WI38 (cell line): ENCODE results near the gene PLXNC1.

ENCODE experiments used
- H3K4me3 ChIP-seq: 2 replicates; pipeline ENCODE4 v1.5.1; 2011; ENCODE audit warnings: low read depth, mild to moderate bottlenecking, control low read depth, low read length
- TF ChIP-seq, protein P1 (sequence below): IDR thresholded peaks from 2 replicates; pipeline ENCODE4 v1.5.1; 2012; ENCODE audit warnings: low read depth, mild to moderate bottlenecking, control low read depth, low read length

The PLXNC1 gene

DNA sequence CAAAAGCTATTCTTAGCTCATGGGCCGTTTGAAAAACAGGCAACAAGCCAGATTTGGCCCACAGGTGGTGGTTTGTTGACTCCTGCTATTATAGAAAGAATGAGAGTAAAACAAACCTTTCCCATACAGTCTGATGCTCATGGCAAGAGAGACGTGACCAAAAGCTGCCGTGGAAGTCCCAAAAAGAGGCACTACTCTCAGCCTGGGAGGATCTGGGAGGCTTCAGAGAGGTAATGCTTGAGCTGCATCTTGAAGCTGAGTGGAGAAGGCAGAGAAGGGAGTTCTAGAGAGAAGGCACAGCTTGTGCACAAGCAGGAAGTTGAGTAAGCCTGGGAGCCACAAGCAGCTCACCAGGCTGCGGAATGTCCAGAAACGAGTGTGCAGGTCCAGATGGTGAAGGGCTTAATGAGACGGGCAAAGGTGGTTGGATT, 9.6 kb downstream of the PLXNC1 start:
- no peak overlapping the region for H3K4me3 ChIP-seq
- TF ChIP-seq, protein P1, sequence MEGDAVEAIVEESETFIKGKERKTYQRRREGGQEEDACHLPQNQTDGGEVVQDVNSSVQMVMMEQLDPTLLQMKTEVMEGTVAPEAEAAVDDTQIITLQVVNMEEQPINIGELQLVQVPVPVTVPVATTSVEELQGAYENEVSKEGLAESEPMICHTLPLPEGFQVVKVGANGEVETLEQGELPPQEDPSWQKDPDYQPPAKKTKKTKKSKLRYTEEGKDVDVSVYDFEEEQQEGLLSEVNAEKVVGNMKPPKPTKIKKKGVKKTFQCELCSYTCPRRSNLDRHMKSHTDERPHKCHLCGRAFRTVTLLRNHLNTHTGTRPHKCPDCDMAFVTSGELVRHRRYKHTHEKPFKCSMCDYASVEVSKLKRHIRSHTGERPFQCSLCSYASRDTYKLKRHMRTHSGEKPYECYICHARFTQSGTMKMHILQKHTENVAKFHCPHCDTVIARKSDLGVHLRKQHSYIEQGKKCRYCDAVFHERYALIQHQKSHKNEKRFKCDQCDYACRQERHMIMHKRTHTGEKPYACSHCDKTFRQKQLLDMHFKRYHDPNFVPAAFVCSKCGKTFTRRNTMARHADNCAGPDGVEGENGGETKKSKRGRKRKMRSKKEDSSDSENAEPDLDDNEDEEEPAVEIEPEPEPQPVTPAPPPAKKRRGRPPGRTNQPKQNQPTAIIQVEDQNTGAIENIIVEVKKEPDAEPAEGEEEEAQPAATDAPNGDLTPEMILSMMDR, result no peak

DNA sequence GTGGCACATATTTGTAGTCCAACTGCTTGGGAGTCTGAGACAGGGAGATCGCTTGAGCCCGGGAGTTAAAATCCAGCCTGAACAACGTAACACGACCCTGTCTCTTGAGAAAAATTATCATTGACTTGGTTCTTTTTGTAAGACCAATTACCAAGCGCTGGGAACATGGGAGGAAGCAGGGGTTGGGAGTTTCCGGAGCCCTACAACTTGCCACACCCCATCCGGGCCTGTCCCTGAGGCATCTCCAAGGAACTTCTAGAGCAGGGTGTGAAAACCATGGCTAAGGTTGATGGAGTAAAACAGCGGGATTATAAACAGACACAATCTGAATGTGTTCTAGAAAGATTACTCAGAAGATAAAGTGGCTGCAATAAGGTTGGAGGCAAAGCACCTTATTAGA, 10.3 kb downstream of the PLXNC1 start:
- no peak overlapping the region for H3K4me3 ChIP-seq
- TF ChIP-seq, protein P1, result no peak

- H3K4me3 ChIP-seq, result no peak overlapping the region
- TF ChIP-seq, protein P1, result no peak
Observed at GRCh38 chr12:94162108-94162507, 13.7 kb downstream of the PLXNC1 start.

DNA sequence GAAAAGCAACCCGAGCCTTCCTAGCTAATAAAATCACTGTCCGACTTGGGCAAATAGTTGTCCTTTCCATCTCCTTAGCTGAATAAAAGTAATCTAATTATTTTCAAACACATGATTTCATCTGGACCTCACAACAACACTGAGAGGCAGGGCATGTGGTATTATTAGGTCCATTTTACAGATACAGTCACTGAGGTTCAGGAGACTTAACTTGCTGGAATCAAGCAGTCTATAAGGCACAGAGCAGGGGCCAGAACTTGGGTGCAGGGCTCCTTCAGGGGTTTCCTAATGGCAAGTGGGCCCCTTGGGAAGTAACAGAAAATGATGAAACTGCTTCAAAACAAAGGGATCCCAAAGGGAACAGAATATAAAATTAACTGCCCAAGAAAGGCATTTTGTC, 15.5 kb downstream of the PLXNC1 start:
- no peak overlapping the region for H3K4me3 ChIP-seq
- TF ChIP-seq, protein P1, result no peak

DNA sequence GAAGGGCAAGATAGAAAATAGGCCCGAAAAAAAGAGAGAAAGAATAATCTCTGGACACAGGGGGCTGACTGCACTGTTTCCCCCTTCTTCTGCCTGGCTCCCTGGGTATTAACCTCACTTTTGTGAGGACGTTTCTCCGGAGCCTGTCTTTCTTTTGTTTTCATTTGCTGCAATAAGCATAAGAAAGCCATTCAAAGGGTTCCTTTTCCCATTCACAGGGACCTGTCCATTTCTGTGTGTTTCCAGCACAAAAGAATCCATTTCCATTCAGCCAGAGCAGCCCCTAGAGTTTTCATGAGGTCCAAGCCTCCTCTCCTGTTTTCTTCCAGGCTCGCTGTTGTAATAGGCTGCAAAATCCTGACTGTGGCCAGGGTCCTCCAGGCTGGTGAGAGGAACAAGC, 16.8 kb downstream of the PLXNC1 start:
- TF ChIP-seq, protein P1, result no peak
- H3K4me3 ChIP-seq, result no peak overlapping the region

- H3K4me3 ChIP-seq, result no peak overlapping the region
- TF ChIP-seq, protein P1, result no peak
Observed at GRCh38 chr12:94165670-94166364, 17.4 kb downstream of the PLXNC1 start.

DNA sequence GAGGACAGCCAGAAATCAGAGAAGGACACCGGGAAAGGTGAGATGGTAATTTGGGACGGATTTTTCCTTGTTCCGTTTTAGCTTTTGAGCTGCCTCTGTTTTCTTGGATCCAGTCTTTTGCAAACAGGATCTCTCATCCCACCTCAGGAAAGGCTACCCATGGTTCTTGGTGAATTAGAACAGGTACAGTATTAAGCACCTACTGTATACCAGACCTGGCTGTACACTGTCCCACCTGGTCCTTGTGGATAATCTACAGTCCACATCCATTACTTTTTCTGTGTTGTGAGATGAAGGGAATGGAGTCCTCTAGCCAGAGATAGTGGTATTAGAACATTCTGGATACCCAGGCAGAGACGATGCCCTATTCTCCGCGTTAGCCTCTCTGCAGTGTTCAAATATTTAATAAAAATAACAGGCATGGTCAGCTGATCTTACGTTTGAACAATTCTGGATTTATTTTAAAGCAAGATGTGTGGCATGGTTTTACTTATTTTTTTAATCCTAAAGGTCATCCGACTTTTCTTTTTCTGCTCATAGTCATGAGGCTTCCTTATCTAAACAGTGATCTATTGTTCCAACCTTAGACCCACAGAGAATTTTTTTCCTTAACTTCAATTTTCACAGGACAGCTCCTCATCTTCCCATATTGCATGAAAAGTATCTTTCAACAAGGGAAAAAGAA, 18.8 kb downstream of the PLXNC1 start:
- TF ChIP-seq, protein P1, result no peak
- no peak overlapping the region for H3K4me3 ChIP-seq
